SU-DHL-6 (cell line): ENCODE data around the gene EYS.

Experiments used
- EZH2phosphoT487 ChIP-seq: fragments of 200-600 bp; sonication (generic), shearing (Covaris generic); conservative IDR thresholded peaks from 2 replicates; pipeline ENCODE4 v1.6.1; 2018; ENCODE audit warnings: mild to moderate bottlenecking, antibody characterized with exemption, low read length, moderate library complexity, mixed read lengths
- TF ChIP-seq, protein P1 (sequence below): fragments of 200-600 bp; sonication (generic); IDR thresholded peaks from one replicate; pipeline ENCODE4 v1.5.1; 2017; ENCODE audit warnings: antibody characterized with exemption, mild to moderate bottlenecking, low read length, moderate library complexity; ENCODE audit not compliant: insufficient read depth, poor library complexity, severe bottlenecking

DNA sequence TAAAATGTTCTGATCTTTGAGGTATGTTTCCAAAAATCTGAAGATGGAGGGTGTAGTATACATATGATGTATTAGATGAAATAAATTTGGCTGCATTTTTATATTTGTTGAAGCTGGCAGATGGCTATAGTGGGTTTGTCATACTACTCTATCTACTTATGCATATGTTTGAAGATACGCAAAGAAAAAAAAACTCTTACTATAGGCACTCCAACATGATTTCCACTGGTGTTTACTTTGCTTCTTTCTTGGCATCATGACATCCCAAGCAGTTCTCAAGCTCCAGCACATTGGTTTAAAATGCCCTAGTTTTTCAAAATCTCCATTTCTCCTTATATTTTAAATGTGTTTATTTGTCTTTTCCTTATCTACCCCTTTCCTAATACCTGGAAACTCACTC is 1359.6 kb downstream of the EYS start:
- TF ChIP-seq, protein P1, sequence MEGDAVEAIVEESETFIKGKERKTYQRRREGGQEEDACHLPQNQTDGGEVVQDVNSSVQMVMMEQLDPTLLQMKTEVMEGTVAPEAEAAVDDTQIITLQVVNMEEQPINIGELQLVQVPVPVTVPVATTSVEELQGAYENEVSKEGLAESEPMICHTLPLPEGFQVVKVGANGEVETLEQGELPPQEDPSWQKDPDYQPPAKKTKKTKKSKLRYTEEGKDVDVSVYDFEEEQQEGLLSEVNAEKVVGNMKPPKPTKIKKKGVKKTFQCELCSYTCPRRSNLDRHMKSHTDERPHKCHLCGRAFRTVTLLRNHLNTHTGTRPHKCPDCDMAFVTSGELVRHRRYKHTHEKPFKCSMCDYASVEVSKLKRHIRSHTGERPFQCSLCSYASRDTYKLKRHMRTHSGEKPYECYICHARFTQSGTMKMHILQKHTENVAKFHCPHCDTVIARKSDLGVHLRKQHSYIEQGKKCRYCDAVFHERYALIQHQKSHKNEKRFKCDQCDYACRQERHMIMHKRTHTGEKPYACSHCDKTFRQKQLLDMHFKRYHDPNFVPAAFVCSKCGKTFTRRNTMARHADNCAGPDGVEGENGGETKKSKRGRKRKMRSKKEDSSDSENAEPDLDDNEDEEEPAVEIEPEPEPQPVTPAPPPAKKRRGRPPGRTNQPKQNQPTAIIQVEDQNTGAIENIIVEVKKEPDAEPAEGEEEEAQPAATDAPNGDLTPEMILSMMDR: no peak
- no peak for TF ChIP-seq EZH2phosphoT487
